ENCODE measurements around the gene EPN2.

EPN2 gene

DNA sequence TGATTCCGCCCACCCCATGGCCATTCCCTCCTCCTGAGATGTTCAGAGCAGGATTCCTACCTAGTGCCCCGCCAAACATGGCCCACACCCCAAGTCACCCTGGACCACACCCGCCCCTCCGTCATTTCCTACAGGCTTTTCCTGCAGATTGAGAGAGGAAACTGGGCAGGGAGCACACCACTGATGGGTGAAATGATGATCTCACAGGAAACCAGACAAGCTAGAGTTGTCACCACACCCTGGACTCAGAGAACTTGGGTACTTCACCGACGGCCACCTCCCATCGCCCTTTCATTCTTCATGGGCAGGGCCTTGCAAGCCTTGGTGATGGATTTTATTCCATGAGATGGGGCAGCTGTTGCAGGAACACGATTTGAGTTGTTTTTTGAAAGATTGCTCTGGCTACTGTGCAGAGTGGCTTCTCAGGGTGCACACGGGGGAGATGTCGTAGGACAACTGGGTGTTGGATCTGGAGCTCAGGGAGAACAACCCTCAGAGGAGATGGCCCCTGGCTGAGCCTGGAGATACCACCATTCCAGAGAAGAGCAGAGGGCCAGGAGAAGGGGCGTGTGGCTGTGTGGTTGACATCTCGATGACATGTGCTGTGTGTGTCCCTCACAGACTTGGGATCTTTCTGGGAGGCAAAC is 132.8 kb downstream of the EPN2 start:
- no peak overlapping the region for H3K4me3 ChIP-seq (ENCODE audit: low read depth, low read length)
- peak; percentile 45 for DNase-seq (ENCODE audit: low read depth)
- TF ChIP-seq, protein P1, sequence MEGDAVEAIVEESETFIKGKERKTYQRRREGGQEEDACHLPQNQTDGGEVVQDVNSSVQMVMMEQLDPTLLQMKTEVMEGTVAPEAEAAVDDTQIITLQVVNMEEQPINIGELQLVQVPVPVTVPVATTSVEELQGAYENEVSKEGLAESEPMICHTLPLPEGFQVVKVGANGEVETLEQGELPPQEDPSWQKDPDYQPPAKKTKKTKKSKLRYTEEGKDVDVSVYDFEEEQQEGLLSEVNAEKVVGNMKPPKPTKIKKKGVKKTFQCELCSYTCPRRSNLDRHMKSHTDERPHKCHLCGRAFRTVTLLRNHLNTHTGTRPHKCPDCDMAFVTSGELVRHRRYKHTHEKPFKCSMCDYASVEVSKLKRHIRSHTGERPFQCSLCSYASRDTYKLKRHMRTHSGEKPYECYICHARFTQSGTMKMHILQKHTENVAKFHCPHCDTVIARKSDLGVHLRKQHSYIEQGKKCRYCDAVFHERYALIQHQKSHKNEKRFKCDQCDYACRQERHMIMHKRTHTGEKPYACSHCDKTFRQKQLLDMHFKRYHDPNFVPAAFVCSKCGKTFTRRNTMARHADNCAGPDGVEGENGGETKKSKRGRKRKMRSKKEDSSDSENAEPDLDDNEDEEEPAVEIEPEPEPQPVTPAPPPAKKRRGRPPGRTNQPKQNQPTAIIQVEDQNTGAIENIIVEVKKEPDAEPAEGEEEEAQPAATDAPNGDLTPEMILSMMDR (IDR thresholded peaks at IDR 0.05; ENCODE audit: insufficient read depth, low read depth, low read length, missing control alignments): no peak

DNA sequence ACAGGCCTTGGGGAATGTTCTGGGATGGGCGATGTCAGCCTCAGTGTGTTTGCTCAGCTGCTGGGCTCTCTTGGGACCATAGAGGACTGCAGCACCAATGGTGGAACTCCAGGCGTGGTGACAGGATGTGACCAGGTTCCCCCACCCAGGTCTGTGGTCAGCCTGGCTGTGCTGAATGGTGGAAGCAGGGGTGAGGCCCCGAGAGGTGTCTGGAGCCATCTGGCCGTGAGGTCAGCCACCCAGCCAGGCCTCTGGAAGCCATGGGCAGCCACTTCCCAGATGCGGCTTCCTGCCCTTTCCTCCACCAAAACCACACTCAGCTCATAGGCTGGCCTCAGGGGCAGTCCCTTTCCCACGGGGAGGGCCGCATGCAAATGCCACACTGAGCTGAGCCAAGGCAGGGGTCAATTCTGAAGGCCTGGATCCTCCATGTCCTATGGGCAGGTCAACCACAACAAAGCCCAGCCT is 133.4 kb downstream of the EPN2 start:
- DNase-seq (ENCODE audit: low read depth): peak; percentile 78
- H3K4me3 ChIP-seq (ENCODE audit: low read depth, low read length): no peak overlapping the region
- TF ChIP-seq, protein P1 (IDR thresholded peaks at IDR 0.05; ENCODE audit: insufficient read depth, low read depth, low read length, missing control alignments): no peak

DNA sequence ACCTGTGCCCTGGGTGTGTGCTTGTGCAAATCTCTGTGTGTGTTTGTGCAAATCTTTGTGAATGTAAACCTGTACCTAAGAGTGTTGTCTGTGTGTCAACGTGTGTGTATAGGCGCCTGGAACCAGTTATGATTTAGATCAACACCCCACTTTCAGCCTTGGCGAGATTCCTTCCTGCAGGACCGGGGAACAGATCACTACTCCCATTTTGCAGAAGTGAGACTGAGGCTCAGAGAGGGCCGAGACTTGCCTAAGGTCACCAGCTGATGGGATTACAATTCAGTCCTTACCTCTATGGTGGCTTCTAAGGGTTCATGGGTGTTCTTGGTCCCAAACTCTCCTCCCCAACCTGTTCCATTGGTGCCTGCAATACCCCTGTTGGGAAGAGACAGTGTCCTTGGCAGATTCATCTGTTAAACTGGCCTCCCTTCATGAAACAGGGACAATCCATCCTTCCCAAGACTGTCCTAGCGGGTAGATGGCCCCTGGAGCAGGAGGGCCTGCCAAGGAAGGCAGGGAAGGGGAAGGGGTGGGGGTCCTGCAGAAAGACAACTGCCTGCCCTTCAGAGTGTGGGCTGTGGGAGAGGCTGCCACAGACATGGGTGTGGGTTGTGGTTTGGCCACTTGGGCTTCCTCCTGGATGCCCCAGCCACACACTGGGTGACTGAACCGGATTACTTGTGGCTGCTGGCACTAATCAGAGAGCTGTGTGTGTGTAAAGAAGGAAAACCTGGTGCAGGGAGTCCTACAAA is 134.3 kb downstream of the EPN2 start:
- TF ChIP-seq, protein P1 (IDR thresholded peaks at IDR 0.05; ENCODE audit: insufficient read depth, low read depth, low read length, missing control alignments): no peak

GRCh38 chr17:19372011-19372370 is 134.8 kb downstream of the EPN2 start:
- TF ChIP-seq, protein P1 (IDR thresholded peaks at IDR 0.05; ENCODE audit: insufficient read depth, low read depth, low read length, missing control alignments): no peak
- no peak for DNase-seq (ENCODE audit: low read depth)
- no peak overlapping the region for H3K4me3 ChIP-seq (ENCODE audit: low read depth, low read length)

More for the DNA sequence above, 134.3 kb downstream of the EPN2 start:
- DNase-seq (ENCODE audit: low read depth): peak; percentile 24
- no peak overlapping the region for H3K4me3 ChIP-seq (ENCODE audit: low read depth, low read length)

GRCh38 chr17:19372439-19372838 is 135.3 kb downstream of the EPN2 start:
- TF ChIP-seq, protein P1 (IDR thresholded peaks at IDR 0.05; ENCODE audit: insufficient read depth, low read depth, low read length, missing control alignments): no peak
- no peak for DNase-seq (ENCODE audit: low read depth)
- no peak overlapping the region for H3K4me3 ChIP-seq (ENCODE audit: low read depth, low read length)

DNA sequence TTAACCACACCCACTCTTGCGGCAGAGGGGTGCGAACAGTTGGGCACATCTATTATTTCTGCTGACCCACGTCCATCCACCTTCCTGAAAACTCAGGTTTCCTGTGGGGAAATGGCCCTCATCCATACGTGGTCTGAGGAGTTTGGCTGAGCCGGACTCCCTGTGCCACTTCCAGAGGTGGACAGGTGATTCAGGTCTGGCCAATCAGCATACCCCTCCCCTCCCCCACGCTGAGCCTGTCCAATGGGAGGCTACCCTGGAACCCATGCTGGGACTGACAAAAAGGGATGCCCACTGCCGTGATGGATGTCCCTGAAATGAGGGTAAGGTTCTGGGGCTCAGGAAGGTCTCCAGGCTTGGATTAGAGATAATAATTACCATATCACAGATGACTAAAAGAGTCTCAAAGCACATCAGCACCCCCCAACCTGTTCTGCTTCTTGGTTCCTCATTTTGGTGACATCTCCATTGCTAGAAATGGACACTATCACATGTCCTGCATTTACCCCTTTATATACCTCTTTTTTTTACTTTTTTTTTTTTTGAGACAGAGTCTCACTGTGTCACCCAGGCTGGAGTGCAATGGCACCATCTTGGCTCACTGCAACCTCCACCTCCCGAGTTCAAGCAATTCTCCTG is 135.8 kb downstream of the EPN2 start:
- TF ChIP-seq, protein P1 (IDR thresholded peaks at IDR 0.05; ENCODE audit: insufficient read depth, low read depth, low read length, missing control alignments): no peak
- no peak for DNase-seq (ENCODE audit: low read depth)
- H3K4me3 ChIP-seq (ENCODE audit: low read depth, low read length): no peak overlapping the region

Data from GM12865 (cell line).